ENCODE results near the gene CRAT.

- TF ChIP-seq POLR2A (IDR thresholded peaks at IDR 0.05; ENCODE audit: low read depth, low read length) (no peak), POLR2AphosphoS5 (IDR thresholded peaks at IDR 0.05; ENCODE audit: low read depth, low read length) (no peak), TAF1 (IDR thresholded peaks at IDR 0.05; ENCODE audit: borderline replicate concordance, low read depth, low read length) (no peak)
Observed at GRCh38 chr9:129109952-129110739, 447 bp downstream of the CRAT start.

Measured in GM12892 (cell line).